ENCODE data around the gene NFIA. TPM values are rescaled to one million over a fixed set of nuclear protein-coding genes. Genes with fewer than 3 reads are reported as not detected.

NFIA gene
- total and polyA plus RNA-seq, 2 donors (not counting 1 experiment from before 2014, with no cell fraction given), result 5.4 to 11.0 TPM

DNA sequence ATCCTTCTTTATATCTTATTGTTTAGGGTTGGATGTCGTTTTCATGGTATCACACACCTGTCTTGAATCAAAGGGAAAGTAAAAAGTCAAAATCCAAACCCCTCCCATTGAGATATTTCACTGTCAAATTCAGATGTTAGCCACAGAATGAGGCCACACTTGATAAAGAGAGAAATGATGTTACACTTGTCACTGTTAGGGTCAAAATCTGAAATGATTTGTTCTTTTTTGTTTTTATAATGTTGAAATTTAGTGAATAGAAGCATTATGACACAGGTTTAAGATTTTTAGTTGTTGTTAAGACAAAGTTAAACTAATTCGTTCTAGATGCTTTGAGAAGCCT lies 13.1 kb downstream of the NFIA start:
- no peaks in the 10 kb centered on the region for H4K20me1 ChIP-seq (ENCODE audit: control insufficient read depth, extremely low read depth, insufficient read depth, low read length)

GRCh38 chr1:61097317-61097716 lies 15.0 kb downstream of the NFIA start:
- Histone ChIP-seq H3K4me2 (ENCODE audit: extremely low read depth, insufficient read depth, low read length) (no peak overlapping the region), H3K27ac (ENCODE audit: insufficient read depth, low read length) (no peak overlapping the region), H2AFZ (ENCODE audit: low read length) (no peak overlapping the region), H4K20me1 (ENCODE audit: control insufficient read depth, extremely low read depth, insufficient read depth, low read length) (no peaks in the 10 kb centered on the region), H3K36me3 (ENCODE audit: control insufficient read depth, insufficient read depth, low read length) (no peaks in the 10 kb centered on the region), H3K9ac (ENCODE audit: insufficient read depth, low read length) (no peak overlapping the region), H3K79me2 (ENCODE audit: control insufficient read depth, insufficient read depth, low read length) (no peaks in the 10 kb centered on the region), H3K9me3 (ENCODE audit: control insufficient read depth, insufficient read depth, low read depth, low read length) (no peaks in the 10 kb centered on the region), H3K27me3 (ENCODE audit: control insufficient read depth, insufficient read depth, low read length) (no peaks in the 10 kb centered on the region), H3K4me1 (ENCODE audit: control insufficient read depth, extremely low read depth, insufficient read depth, low read length) (peaks cover 4% of the 10 kb centered on the region), H3K4me3 (replicated peaks in 1 of 4; ENCODE audit: control extremely low read depth in 1 of 4, insufficient read depth in 1 of 4, low read depth in 3 of 4, low read length in 4 of 4) (no peak overlapping the region)
- DNase-seq (ENCODE audit: low read depth in 2 of 2), result peak; percentile 67 to 69
- no peak for TF ChIP-seq EZH2 (IDR thresholded peaks at IDR 0.05; ENCODE audit: low read length, missing control alignments)
- no peak for TF ChIP-seq CTCF (conservative IDR thresholded peaks at IDR 0.05 in 1 of 2, IDR thresholded peaks at IDR 0.05 in 1 of 2; ENCODE audit: low read depth in 1 of 2, low read length in 2 of 2)

More for the DNA sequence above, 13.1 kb downstream of the NFIA start:
- TF ChIP-seq CTCF (conservative IDR thresholded peaks at IDR 0.05 in 1 of 2, IDR thresholded peaks at IDR 0.05 in 1 of 2; ENCODE audit: low read depth in 1 of 2, low read length in 2 of 2) (no peak), EZH2 (IDR thresholded peaks at IDR 0.05; ENCODE audit: low read length, missing control alignments) (no peak)
- H3K4me1 ChIP-seq (ENCODE audit: control insufficient read depth, extremely low read depth, insufficient read depth, low read length), result peaks cover 4% of the 10 kb centered on the region
- H3K4me2 ChIP-seq (ENCODE audit: extremely low read depth, insufficient read depth, low read length), result no peak overlapping the region
- H3K9ac ChIP-seq (ENCODE audit: insufficient read depth, low read length), result no peak overlapping the region
- H3K27ac ChIP-seq (ENCODE audit: insufficient read depth, low read length), result no peak overlapping the region
- no peaks in the 10 kb centered on the region for H3K79me2 ChIP-seq (ENCODE audit: control insufficient read depth, insufficient read depth, low read length)
- no peaks in the 10 kb centered on the region for H3K36me3 ChIP-seq (ENCODE audit: control insufficient read depth, insufficient read depth, low read length)
- H3K4me3 ChIP-seq (replicated peaks in 1 of 4; ENCODE audit: control extremely low read depth in 1 of 4, insufficient read depth in 1 of 4, low read depth in 3 of 4, low read length in 4 of 4), result no peak overlapping the region
- H3K9me3 ChIP-seq (ENCODE audit: control insufficient read depth, insufficient read depth, low read depth, low read length), result no peaks in the 10 kb centered on the region
- H3K27me3 ChIP-seq (ENCODE audit: control insufficient read depth, insufficient read depth, low read length), result no peaks in the 10 kb centered on the region
- H2AFZ ChIP-seq (ENCODE audit: low read length), result no peak overlapping the region
- no peak for DNase-seq (ENCODE audit: low read depth in 2 of 2)

DNA sequence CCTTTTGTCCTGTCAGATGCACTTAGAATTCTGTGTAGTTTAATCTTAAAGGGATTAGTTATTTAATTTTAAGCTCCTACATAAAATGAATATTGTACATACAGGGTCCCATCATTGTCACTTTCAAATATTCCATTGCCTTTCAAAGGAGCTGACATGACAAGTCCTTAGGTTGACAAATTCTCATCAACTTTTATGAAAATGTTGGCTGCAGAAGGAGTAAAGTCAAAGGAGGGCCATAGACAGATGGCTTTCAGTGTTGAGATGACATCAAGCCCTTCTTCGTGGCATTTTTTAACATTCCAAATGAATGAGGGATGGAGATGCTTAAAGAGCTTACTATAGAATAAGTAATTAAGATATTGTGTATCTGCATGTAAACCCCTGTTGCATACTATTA lies 15.4 kb downstream of the NFIA start:
- Histone ChIP-seq H4K20me1 (ENCODE audit: control insufficient read depth, extremely low read depth, insufficient read depth, low read length) (no peaks in the 10 kb centered on the region), H3K9ac (ENCODE audit: insufficient read depth, low read length) (no peak overlapping the region), H3K4me1 (ENCODE audit: control insufficient read depth, extremely low read depth, insufficient read depth, low read length) (peaks cover 4% of the 10 kb centered on the region), H3K4me3 (replicated peaks in 1 of 4; ENCODE audit: control extremely low read depth in 1 of 4, insufficient read depth in 1 of 4, low read depth in 3 of 4, low read length in 4 of 4) (no peak overlapping the region), H3K9me3 (ENCODE audit: control insufficient read depth, insufficient read depth, low read depth, low read length) (no peaks in the 10 kb centered on the region), H3K27me3 (ENCODE audit: control insufficient read depth, insufficient read depth, low read length) (no peaks in the 10 kb centered on the region), H3K27ac (ENCODE audit: insufficient read depth, low read length) (no peak overlapping the region), H2AFZ (ENCODE audit: low read length) (no peak overlapping the region), H3K79me2 (ENCODE audit: control insufficient read depth, insufficient read depth, low read length) (no peaks in the 10 kb centered on the region), H3K4me2 (ENCODE audit: extremely low read depth, insufficient read depth, low read length) (no peak overlapping the region), H3K36me3 (ENCODE audit: control insufficient read depth, insufficient read depth, low read length) (no peaks in the 10 kb centered on the region)
- DNase-seq (ENCODE audit: low read depth in 2 of 2), result no peak
- TF ChIP-seq CTCF (conservative IDR thresholded peaks at IDR 0.05 in 1 of 2, IDR thresholded peaks at IDR 0.05 in 1 of 2; ENCODE audit: low read depth in 1 of 2, low read length in 2 of 2), result no peak
- TF ChIP-seq EZH2 (IDR thresholded peaks at IDR 0.05; ENCODE audit: low read length, missing control alignments), result no peak

All from fibroblast of lung (primary cell).